Activated T-cell treated with anti-CD3 and anti-CD28 coated beads for 48 hours (primary cell): ENCODE results near the gene ITIH2.
"Not testable (repeated sequence)": the region's sequence is repeated elsewhere in the genome, so short reads cannot be mapped to it uniquely, and the experiment has no call there.

ENCODE experiments used
- DNase-seq: peaks from one replicate; pipeline ENCODE4 v3.0.0-alpha.2; 2020; ENCODE audit warnings: low read depth

The ITIH2 gene, protein sequence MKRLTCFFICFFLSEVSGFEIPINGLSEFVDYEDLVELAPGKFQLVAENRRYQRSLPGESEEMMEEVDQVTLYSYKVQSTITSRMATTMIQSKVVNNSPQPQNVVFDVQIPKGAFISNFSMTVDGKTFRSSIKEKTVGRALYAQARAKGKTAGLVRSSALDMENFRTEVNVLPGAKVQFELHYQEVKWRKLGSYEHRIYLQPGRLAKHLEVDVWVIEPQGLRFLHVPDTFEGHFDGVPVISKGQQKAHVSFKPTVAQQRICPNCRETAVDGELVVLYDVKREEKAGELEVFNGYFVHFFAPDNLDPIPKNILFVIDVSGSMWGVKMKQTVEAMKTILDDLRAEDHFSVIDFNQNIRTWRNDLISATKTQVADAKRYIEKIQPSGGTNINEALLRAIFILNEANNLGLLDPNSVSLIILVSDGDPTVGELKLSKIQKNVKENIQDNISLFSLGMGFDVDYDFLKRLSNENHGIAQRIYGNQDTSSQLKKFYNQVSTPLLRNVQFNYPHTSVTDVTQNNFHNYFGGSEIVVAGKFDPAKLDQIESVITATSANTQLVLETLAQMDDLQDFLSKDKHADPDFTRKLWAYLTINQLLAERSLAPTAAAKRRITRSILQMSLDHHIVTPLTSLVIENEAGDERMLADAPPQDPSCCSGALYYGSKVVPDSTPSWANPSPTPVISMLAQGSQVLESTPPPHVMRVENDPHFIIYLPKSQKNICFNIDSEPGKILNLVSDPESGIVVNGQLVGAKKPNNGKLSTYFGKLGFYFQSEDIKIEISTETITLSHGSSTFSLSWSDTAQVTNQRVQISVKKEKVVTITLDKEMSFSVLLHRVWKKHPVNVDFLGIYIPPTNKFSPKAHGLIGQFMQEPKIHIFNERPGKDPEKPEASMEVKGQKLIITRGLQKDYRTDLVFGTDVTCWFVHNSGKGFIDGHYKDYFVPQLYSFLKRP

DNA sequence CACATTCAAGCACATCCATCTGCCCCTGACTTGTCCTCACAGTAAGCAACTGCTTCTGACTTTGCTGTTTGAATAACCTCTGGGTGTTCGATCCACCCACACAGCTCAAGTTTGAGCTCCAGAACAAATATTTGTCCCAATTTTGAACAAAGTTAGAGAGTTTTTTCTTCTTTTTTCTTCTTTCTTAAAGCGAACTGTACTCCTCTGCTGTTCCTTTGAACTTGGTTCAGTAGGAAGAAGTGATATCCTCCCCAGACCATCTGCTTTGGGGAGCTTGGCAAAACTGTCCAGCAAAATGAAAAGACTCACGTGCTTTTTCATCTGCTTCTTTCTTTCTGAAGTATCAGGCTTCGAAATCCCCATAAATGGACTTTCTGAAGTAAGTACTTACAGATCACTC, at the start of gene ITIH2:
Gene ITIH2 (plus strand): TSS at position 177 of the 400 bp plus-strand sequence. CDS start 119 bp downstream, at position 296.
- DNase-seq: no peak

DNA sequence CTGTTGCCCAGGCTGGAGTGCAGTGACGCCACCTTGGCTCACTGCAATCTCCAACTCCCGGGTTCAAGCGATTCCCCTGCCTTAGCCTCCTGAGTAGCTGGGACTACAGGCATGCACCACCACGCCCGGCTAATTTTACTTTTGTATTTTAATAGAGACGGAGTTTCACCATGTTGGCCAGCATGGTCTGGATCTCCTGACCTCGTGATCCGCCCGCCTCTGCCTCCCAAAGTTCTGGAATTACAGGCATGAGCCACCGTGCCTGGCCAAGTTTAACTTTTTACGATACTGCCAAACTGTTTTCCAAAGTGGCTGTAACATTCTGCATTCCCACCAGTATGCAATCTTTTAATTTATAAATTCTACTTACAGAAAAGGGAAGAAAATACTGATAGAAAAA, 46.0 kb upstream of the ITIH2 start:
- not testable (repeated sequence) for DNase-seq

DNA sequence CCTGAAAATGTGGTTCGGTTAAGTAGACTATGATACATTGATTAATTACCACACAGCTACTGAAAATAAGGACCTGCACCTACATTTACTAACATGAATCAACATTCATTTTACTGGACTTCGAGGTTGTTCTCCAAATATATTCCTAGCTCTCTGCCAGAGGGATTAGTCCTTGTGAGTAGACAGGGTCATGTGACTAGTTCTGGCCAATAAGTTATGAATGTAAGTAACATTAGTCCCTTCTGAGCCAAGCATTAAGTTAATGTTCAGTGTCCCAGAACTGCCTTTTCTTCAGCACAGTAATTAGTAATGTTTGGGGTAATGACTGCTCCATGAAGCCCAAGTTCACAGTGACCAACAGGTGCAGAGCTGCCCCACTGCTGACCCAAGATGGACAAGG, 45.6 kb upstream of the ITIH2 start:
- no peak for DNase-seq

DNA sequence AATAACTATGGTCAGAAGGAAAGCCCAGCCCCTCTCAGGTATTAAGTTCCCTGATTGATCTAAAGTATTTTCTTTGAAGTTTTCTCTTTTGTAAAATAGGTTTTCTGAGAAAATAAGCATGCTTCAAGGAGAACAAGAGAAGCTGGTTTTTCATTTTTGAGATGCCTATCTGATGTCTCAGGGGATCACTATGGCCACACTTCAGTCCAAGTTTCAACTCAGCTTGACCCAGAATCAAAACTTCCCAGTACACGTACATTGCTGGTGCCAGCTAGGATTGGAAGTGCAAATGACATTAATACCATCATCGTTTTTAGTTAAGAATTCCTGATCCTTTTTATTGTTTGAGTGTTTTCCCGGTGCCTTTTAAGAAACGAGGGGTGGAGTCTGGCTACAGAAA, 43.6 kb upstream of the ITIH2 start:
- no peak for DNase-seq

DNA sequence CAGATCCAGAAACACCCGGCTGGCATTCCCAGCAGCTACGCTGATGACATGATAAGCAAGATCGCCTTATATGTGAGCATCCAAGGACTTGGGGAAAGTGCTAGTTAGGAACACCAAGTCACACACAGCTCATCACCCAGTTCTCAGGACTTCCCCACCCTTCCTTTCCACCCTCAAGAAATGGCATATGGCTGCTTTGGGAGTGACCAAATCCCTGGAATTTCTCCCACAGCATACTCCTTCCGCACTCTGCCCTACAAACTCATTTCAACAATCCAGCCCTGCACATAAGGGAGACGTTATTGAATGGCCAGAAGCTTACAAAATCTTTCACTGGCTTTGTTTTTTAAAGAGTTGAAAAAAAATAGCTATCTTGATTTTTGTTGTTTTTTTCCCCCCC, 40.6 kb upstream of the ITIH2 start:
- no peak for DNase-seq

DNA sequence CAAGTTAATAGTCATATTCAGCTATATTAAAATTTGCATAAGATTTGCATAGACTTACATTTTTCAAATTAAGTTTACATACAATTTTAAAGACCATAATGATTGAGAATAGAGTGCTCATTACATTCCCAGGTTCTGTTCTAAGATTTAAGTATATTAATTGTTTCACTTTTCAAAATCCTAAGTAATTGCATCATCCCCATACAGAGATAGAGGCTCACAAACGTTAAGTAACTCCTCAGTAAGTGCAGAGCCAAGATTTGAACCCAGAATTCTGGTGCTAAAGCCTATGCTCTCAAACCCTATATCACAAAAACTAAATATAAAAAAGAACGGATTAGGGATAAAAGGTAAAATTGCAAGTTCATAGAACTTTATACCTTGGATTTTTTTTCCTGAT, 38.4 kb upstream of the ITIH2 start:
- no peak for DNase-seq

DNA sequence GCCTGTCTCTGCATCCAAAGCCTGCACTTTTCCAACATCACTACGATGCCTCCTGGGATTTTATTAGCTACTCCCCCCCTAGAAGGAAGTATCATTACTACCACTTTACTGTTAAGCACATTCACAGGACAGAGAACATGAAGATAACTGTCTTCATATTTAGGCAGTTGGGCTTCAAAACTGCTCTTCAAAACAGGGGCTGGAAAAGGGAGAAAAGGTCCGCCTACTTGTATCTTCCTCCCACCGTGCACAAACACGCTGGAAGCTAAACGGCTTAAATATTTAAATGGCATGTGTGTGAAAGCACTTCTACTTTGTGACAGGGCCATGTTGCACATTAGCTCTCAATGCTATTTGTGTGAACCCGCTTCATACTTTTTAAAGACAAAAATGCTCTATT, 37.3 kb upstream of the ITIH2 start:
- DNase-seq: no peak

DNA sequence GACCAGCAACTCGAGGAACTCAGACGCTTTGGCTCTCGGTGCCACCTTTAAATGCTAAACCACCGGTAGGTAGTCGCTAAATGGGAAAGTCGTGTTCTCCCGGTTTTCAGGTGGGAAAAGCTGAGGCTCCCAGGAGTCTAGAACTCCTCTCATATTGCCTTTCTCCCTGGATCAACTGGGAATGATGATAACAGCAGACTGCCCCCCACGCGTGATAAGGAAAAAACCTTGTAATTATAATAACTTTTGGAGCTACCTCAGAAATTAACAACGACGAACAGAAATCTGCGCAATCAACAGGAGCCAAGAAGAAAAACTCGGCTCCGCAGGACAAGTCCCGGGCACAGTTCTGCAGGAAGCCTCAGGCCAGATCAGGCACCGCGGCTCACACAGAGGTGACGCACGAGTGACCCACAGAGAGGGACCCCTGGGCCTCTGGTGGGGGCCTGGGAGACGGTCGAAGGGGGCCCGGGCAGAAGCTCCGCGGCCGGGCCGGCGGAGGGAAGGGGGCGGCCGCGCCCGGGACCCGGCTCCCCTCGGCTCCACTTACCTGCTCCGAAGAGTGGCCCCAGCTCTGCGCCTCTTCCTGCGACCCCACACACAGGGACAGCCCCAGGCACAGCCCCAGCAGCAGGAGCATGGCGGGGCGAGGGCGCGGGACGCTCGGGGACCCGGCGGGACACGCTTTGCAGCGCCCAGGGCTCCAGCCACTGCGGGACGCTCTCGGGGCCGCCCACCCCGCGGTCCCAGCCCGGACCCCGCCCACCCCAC, 36.7 kb upstream of the ITIH2 start, which contains the start of gene ITIH5:
Gene ITIH5 (minus strand): TSS at position 714 of the 771 bp plus-strand sequence. CDS start 74 bp downstream, at position 640.
- DNase-seq: no peak

DNA sequence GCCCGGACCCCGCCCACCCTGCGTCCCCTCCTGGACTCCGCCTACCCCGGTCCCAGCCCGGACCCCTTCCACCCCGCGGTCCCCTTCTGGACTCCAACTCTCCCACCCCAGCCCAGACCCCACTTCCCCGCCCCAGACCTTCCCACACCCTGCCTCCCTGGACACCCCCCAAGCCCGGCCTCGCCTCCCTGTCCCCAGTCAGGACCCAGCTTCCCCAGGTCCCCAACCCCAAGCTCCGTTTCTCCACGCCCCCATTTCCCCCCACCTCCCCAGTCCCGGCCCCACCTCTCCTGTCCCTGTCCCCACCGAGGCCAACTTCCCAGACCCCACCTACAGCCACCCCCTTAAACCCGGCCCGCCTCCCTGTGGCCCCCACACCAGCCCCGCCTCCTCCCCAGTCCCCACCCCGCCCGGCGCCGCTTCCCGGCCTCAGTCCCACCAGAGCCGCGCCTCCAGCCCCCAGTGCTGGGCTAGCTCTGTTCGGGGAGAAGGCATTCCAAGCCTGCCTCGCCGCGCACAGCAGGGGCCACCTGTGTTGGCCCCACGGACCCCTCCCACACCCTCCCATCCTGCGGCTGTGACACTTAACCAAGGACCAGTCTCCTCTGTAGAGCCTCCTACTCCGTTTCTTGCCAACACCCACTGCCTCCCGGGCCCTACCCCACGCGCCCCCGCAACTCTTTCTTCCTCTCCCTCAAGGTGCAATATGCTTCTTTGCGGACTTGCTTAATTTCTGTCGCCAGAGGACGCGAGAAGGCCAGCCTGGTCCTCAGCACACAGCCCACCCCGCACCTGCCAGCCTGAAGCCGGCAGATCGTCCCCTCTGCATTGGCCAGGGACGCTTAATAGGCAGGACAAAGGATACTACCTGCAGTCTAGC, 35.6 kb upstream of the ITIH2 start:
- DNase-seq: no peak

DNA sequence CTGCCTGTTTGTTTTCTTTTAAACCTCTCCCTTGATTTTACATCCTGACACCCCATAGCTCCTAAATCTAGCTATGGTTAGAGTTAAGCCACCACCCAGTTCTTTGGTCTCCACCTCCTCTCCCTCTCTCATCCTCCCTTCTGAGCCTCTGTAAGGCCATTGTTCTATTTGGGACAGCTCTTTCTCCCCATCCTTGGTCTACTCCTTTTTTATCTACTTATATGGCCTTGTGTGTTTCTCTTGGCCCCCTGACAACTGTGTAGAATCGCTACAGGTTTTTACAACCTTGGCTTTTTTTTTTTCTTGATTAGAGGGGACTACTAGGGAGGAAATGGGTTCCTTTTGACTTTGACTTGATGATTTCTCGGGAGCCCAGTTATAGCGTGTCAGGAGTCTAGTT, 33.0 kb upstream of the ITIH2 start:
- no peak for DNase-seq

DNA sequence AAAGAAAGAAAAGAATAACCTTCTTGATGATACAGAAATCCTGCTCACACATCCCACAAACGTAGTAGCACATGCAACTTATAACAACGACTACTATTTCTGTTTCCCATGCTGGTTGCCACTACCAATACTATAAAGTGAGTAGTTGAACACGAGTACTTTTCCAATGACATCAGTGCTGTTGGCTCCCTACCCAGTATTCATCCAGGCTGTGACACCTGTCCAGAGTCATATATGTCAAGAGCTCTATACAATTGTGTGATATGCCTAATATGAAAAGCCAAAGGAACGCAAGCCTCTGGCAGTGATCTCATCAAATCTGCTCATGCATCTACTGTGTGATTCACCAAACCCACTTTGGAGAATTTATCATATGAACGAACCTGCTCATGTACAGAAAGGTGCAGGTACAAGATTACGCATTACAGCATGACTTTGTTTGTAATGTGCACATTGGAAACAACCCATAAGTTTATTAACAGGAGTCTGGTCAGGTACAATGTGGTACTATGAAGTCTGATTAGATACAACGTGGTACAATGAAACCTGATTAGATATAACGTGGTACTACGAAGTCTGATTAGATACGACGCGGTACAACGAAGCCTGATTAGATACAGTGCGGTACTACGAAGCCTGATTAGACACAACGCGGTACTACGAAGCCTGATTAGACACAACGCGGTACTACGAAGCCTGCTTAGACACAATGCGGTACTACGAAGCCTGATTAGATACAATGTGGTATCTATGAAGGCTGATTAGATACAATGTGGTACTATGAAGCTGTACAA, 30.6 kb upstream of the ITIH2 start:
- no peak for DNase-seq

DNA sequence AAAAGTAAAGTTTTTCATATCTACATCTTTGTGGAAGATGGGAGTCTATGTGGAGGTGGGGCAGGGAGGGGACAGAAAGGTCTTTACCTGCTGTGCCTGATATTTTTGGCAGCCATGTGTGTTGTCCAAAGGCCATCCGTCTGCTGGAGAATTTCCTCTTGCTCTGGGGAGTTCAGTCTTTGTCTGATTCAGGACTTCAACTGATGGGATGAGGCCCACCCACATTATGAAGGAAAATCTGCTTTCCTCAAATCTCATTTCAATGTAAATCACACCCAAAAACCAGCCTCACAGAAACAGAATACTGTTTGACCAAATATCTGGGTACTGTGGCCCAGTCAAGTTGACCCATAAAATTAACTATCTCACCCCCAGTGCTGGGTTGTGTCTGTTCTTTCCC, 23.9 kb upstream of the ITIH2 start:
- DNase-seq: no peak

DNA sequence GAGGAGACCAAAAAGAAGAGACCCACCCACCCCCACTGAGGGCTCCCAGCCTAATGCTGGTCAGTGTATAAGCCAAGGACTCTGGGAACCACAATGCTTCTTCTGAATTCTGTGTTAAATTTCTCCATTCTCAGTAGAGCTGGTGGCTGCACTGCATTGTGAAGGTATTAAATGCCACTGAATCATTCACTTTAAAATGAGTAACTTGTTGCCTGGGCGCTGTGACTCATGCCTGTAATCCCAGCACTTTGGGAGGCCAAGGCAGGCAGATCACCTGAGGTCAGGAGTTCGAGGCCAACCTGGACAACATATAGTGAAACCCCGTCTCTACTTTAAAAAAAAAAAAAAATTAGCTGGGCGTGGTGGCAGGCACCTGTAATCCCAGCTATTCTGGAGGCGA, 23.0 kb upstream of the ITIH2 start:
- not testable (repeated sequence) for DNase-seq

DNA sequence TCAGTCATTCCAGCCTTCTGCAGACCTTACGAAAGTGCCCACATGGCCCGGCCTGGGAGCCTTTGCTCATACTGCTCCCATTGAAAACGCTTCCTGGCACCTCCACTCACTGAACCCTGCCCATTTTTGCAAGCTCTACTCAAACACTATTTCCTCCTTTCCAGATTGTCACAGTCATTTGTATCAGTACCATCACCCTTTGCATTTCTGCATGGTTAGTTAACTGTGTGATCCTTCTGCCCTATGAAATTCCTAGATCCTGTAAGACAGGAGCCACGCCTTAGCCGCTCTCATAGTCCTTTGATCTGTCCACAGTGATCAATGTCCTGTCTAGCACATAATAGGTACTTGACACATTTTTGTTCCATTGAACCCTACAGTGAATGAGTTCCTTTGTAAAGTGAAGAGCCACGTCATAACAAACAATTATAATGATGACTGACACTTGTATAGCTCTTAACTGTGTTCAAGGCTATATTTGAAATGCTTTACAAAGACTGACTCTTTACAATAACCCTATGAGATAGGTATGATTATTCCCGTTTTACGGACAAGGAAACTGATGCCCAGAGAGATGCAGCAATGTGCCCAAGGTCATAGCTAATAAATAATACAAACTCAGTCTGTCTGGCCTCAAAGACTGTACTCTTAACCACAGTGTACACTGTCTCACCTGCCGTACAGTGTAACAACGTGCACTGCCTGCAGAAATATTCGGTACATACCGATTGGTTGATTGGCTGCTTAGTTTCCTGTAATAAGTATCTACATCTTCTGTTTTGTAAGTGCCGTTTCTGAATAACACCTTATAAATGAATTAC, 16.6 kb upstream of the ITIH2 start:
- DNase-seq: no peak

DNA sequence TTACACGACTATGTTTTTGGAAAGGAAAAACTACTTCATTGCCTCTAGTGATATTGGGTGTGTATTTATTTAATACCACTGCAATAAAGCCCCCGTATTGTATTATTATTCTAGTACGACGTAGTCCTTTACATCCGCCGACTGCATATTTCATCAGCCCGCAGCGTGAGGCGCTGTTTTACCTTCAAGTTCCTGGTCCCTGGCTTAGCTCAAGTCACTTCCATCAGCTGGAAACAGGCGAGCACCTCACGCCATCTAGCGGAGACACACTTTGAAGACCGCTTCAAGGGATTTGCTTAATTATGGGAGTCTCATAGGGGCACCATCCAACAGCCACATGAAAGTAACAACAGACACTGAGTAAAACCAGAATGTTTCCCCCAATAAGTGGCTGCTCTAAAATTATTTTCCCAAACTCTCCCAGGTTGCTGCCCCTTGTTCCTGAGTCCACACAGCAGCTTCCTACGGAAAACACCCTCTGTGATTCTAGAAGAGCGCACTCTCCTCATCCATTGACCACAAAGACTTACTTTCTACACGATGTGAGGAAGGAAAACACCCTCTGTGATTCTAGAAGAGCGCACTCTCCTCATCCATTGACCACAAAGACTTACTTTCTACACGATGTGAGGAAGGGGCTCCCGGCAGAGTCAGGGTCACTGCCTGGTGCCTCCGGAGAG, 15.7 kb upstream of the ITIH2 start:
- peak; percentile 66 for DNase-seq

DNA sequence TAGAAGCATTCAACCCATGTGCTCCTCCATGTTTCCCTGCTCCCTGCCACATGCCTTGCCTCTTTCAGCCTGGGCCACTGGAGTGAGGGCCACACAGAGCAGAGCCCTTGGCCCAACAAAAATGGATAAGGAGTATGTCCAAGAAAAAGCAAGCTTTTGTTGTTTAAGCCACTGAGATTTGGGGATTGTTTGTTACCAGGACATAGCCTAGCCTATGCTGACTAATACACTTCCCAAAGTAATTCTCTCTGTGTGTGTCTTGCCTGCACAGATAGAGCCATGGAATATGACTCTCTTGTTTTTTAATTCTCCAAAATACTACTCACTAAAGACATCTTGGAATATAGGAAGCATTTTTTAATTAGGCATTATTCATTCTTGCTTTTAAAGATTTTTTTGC, 13.5 kb upstream of the ITIH2 start:
- DNase-seq: no peak

DNA sequence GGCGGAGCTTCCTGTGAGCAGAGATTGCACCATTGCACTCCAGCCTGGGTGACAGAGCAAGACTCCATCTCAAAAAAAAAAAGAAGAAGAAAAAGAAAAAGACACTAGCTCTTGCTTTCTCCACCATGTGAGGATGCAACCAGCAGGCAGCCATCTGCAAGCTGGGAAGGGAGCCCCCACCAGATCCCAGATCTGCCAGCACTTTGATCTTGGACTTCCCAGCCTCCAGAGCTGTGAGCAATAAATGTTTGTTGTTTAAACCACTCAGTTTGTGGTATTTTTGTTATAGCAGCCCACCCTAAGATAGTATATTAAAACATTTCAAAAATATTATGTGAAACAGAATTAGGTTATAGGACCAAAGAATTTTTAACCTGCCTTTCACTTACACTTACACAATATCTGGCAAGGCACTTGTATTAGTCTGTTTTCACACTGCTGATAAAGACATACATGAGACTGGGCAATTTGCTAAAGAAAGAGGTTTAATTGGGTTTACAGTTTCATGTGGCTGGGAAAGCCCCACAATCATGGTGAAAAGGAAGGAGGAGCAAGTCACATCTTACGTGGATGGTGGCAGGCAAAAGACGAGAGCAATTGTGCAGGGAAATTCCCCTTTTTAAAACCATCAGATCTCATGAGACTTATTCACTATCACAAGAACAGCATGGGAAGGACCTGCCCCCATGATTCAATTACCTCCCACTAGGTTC, 12.1 kb upstream of the ITIH2 start:
- DNase-seq: not testable (repeated sequence)

DNA sequence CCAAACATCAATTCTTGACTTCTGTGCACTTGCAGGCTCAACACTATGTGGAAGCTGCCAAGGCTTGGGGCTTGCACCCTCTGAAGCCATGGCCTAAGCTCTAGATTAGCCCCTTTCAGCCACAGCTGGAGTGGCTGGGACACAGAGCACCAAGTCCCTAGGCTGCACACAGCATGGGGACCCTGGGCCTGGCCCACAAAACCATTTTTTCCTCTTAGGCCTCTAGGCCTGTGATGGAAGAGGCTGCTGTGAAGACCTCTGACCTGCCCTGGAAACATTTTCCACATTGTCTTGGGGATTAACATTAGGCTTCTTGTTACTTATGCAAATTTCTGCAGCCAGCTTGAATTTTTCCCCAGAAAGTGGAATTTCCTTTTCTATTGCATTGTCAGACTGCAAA, 10.7 kb upstream of the ITIH2 start:
- DNase-seq: not testable (repeated sequence)
